Kidney (tissue), 14 donors: ENCODE measurements around the gene PRKAG2. TPM values are rescaled to one million over a fixed set of nuclear protein-coding genes. Genes with fewer than 3 reads are reported as not detected.

Experiments
- DNase-seq, 5 donors: peaks; one replicate each; pipeline ENCODE4 v3.0.0-alpha.2; 2013 to 2020
- FAIRE-seq: peaks from 2 replicates; lab custom pipeline; 2012; peaks lifted over from hg19 to GRCh38; lab: Jason Lieb, UNC
- H3K27ac ChIP-seq, 2 donors: one replicate each; pipeline ENCODE4 v1.7.0; 2013; ENCODE audit warnings: low read depth in 2 of 2, low read length in 2 of 2, inconsistent platforms in 1 of 2
- H3K27me3 ChIP-seq: one replicate; pipeline ENCODE4 v1.7.1; 2013; ENCODE audit warnings: low read length, inconsistent platforms; ENCODE audit not compliant: control insufficient read depth, insufficient read depth
- H3K36me3 ChIP-seq, 3 donors: one replicate each; pipeline versions ENCODE4 v1.7.0 to v1.7.1; 2013; ENCODE audit warnings: low read length in 3 of 3, control low read depth in 1 of 3, inconsistent platforms in 1 of 3; ENCODE audit not compliant: insufficient read depth in 3 of 3, control insufficient read depth in 2 of 3
- H3K4me1 ChIP-seq, 3 donors: one replicate each; pipeline versions ENCODE4 v1.7.0 to v1.7.1; 2013; ENCODE audit warnings: low read length in 3 of 3, inconsistent platforms in 1 of 3, low read depth in 1 of 3; ENCODE audit not compliant: control insufficient read depth in 2 of 3, insufficient read depth in 2 of 3
- H3K4me3 ChIP-seq, 3 donors: one replicate each; pipeline versions ENCODE4 v1.7.0 to v1.8.1; 2013; ENCODE audit warnings: low read length in 3 of 3, control low read depth in 1 of 3, inconsistent platforms in 1 of 3
- H3K9ac ChIP-seq, 3 donors: one replicate each; pipeline versions ENCODE4 v1.7.0 to v1.7.1; 2013; ENCODE audit warnings: low read length in 3 of 3, control low read depth in 1 of 3, inconsistent platforms in 1 of 3
- H3K9me3 ChIP-seq, 3 donors: one replicate each; pipeline versions ENCODE4 v1.7.0 to v1.7.1; 2013; ENCODE audit warnings: low read length in 3 of 3, control low read depth in 1 of 3, inconsistent platforms in 1 of 3; ENCODE audit not compliant: control insufficient read depth in 2 of 3, insufficient read depth in 1 of 3
- intact Hi-C: fragments of 100-400 bp; cut with DNase I; formaldehyde crosslinking; loops from one replicate; pipeline ENCODE4 v1.11.1; 2022
- polyA plus RNA-seq: library from polyadenylated mRNA; stranded (reverse); fragments of 350-450 nt; fragmentation: Illumina TruSeq; extraction: RNeasy Lipid Tissue Mini Kit (QIAGEN cat#74804); gene quantifications from one replicate; pipeline ENCODE4 v1.2.3, GENCODE V29; 2014; ENCODE audit warnings: low read depth, low replicate concordance; ENCODE audit not compliant: insufficient read depth
- total RNA-seq: library from RNA; stranded (reverse); fragmentation: NEBNext Ultra II Directional; extraction: Animal tissue kit (Norgen Biotek cat#: 25700); gene quantifications from one replicate; pipeline ENCODE4 v1.2.1, GENCODE V29; 2021
- TF ChIP-seq, protein P1 (sequence below): IDR thresholded peaks from 3 replicates; pipeline ENCODE4 v1.5.1; 2012; ENCODE audit warnings: mild to moderate bottlenecking, moderate library complexity, borderline replicate concordance; ENCODE audit not compliant: insufficient read depth; ENCODE audit errors: extremely low read depth
- donor health status: control.
- donor health status: control.
- donor health status: control.
- donor health status: control.
- donor health status: control.
- donor health status: DM: yes; HTN: yes; CAD: no.
- donor health status: Normal renal cell carcinoma (clear cell type).

The PRKAG2 gene
- total and polyA plus RNA-seq, 2 donors from 2014 or later, result 40.7 to 40.9 TPM

DNA sequence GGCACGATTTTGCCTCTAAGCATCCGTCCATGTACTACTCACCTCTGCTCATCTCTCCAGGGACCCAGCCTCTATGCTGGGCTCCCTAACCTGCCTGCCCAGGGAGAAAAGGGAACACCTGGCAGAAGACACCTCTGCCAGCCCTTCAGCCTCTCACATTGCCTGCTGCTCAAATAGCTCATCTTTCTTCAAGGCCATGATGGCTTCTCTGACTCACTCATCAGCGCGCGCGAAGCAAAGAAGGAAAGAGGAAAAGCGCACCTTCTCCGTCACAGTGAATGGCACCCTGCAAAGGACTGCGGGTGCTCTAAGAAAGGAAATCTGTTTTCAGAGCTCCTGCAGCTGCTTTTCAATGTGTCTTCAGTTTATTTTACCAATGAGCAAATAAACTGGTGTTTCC lies 174.0 kb downstream of the PRKAG2 start:
- no peaks in the 10 kb centered on the region for H3K27me3 ChIP-seq
- no peak overlapping the region for H3K4me3 ChIP-seq
- TF ChIP-seq, protein P1, sequence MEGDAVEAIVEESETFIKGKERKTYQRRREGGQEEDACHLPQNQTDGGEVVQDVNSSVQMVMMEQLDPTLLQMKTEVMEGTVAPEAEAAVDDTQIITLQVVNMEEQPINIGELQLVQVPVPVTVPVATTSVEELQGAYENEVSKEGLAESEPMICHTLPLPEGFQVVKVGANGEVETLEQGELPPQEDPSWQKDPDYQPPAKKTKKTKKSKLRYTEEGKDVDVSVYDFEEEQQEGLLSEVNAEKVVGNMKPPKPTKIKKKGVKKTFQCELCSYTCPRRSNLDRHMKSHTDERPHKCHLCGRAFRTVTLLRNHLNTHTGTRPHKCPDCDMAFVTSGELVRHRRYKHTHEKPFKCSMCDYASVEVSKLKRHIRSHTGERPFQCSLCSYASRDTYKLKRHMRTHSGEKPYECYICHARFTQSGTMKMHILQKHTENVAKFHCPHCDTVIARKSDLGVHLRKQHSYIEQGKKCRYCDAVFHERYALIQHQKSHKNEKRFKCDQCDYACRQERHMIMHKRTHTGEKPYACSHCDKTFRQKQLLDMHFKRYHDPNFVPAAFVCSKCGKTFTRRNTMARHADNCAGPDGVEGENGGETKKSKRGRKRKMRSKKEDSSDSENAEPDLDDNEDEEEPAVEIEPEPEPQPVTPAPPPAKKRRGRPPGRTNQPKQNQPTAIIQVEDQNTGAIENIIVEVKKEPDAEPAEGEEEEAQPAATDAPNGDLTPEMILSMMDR, result no peak
- H3K4me1 ChIP-seq, result peaks cover 0 to 5% (median 3%) of the 10 kb centered on the region in 3 donors
- DNase-seq, result peak in 1 of 5 donors; percentile 10
- H3K27ac ChIP-seq, result no peak overlapping the region
- no peaks in the 10 kb centered on the region for H3K9me3 ChIP-seq
- no peak for FAIRE-seq
- H3K36me3 ChIP-seq, result no peaks in the 10 kb centered on the region
- no peak overlapping the region for H3K9ac ChIP-seq
- intact Hi-C loops, result no loop called here

DNA sequence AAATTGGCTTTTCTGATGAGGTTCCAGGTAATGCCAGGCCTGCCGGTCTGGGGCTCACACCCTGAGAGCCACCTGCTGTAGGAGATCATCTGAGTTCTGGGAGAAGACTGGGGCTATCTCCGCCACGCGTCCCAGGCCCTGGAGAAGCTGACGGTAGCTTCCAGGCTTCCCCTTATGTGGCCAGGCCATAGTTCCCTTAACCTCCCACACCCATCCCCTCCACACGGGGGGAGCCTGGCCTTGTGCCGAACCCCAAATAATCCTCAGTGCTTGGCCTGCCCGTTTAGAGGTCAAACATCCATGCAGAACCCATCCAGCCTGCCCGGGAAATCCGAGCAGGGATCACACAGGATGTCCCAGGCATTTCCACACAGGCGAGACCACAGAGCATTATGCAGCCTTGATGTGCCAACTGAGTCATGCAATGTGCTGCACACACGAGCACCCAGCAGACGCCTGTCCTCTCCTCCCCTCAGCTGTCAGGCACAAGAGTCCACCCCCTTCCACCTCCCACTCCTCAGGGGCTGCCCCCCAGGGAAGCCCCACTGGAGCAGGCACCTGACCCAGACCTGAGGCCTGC lies 176.2 kb downstream of the PRKAG2 start:
- intact Hi-C loops, result no loop called here
- peak in 1 of 5 donors; percentile 46 for DNase-seq
- Histone ChIP-seq H3K4me3 (no peak overlapping the region), H3K27me3 (no peaks in the 10 kb centered on the region), H3K36me3 (no peaks in the 10 kb centered on the region), H3K4me1 (peaks cover 0 to 9% (median 8%) of the 10 kb centered on the region in 3 donors), H3K9ac (no peak overlapping the region), H3K9me3 (no peaks in the 10 kb centered on the region), H3K27ac (no peak overlapping the region)
- TF ChIP-seq, protein P1, result no peak
- no peak for FAIRE-seq

DNA sequence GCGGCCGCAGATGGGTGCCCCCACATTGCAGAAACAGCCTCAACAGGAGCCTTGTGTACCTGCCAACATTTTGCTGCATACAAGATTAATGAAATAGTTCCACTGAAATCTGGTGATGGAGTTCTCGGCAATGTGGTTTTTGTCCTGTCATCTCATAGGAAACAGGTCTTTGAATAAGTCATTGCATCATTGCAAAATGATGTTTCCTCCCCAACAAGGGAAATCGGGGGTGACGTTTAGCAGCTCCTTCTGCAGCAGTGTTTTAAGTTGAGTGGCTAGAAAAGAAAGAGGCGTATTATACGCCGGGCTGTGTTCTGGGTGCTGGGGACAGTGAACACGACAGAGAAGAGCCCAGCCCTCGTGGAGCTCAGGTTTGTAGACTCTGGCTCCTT lies 177.0 kb downstream of the PRKAG2 start:
- no peaks in the 10 kb centered on the region for H3K27me3 ChIP-seq
- no peak overlapping the region for H3K27ac ChIP-seq
- DNase-seq, result no peak
- no peak for FAIRE-seq
- H3K9me3 ChIP-seq, result no peaks in the 10 kb centered on the region
- H3K4me3 ChIP-seq, result no peak overlapping the region
- no peak overlapping the region for H3K9ac ChIP-seq
- H3K36me3 ChIP-seq, result no peaks in the 10 kb centered on the region
- TF ChIP-seq, protein P1, result no peak
- intact Hi-C loops, result no loop called here
- peaks cover 0 to 14% (median 11%) of the 10 kb centered on the region in 3 donors for H3K4me1 ChIP-seq
